ENCODE results near the gene C2CD2. TPM values are rescaled to one million over a fixed set of nuclear protein-coding genes. Genes with fewer than 3 reads are reported as not detected.
A peak's percentile ranks its signal among the peaks of the same experiment; 100 is the strongest.

Gene C2CD2
- total RNA-seq, 6 experiments from 2014 or later: 7.3 to 11.4 (median 8.3) TPM

GRCh38 chr21:41923186-41923585 is 30.6 kb downstream of the C2CD2 start:
- 71% methylated on average over 8 of the region's 8 CpGs for WGBS (ENCODE audit: insufficient coverage, low coverage, low lambda C conversion rate, missing lambda C conversion rate)
- no peaks in the 10 kb centered on the region for H3K27me3 ChIP-seq
- no peak overlapping the region for H3K4me3 ChIP-seq
- intact Hi-C loops (cut with DNase I): no loop called here
- no peaks in the 10 kb centered on the region for H3K36me3 ChIP-seq
- DNase-seq (no peak), ATAC-seq (no peak)
- H3K27ac ChIP-seq: peak overlapping the region in 2 of 3 donors; percentile 37 to 49
- H3K9me3 ChIP-seq: no peaks in the 10 kb centered on the region
- TF ChIP-seq POLR2A (IDR thresholded peaks at IDR 0.05) (no peak), CTCF (IDR thresholded peaks at IDR 0.05) (no peak)
- peaks cover 0 to 25% (median 5%) of the 10 kb centered on the region in 4 donors for H3K4me1 ChIP-seq

- peaks cover 0 to 10% (median 4%) of the 10 kb centered on the region in 4 donors for H3K36me3 ChIP-seq
- peaks cover 0 to 24% (median 5%) of the 10 kb centered on the region in 4 donors for H3K4me1 ChIP-seq
- no peaks in the 10 kb centered on the region for H3K9me3 ChIP-seq
- no peaks in the 10 kb centered on the region for H3K27me3 ChIP-seq
- 40% methylated on average over 7 of the region's 7 CpGs for WGBS (ENCODE audit: insufficient coverage, low coverage, low lambda C conversion rate, missing lambda C conversion rate)
- DNase-seq (no peak), ATAC-seq (peak in 2 of 4 donors; percentile 7 to 54)
- H3K4me3 ChIP-seq: no peak overlapping the region
- H3K27ac ChIP-seq: no peak overlapping the region
- intact Hi-C loops (cut with DNase I): no loop called here
- no peak for TF ChIP-seq CTCF (IDR thresholded peaks at IDR 0.05)
- TF ChIP-seq POLR2A (IDR thresholded peaks at IDR 0.05): no peak
These were observed 32.8 kb downstream of the C2CD2 start for GRCh38 chr21:41921021-41921420.

GRCh38 chr21:41920476-41920875 is 33.3 kb downstream of the C2CD2 start:
- no peak overlapping the region for H3K27ac ChIP-seq
- intact Hi-C loops (cut with DNase I): no loop called here

GRCh38 chr21:41919666-41920398 is 34.0 kb downstream of the C2CD2 start:
- no peaks in the 10 kb centered on the region for H3K9me3 ChIP-seq
- H3K36me3 ChIP-seq: peaks cover 0 to 10% (median 4%) of the 10 kb centered on the region in 4 donors
- H3K27ac ChIP-seq: no peak overlapping the region
- intact Hi-C loops (cut with DNase I): no loop called here
- DNase-seq (no peak), ATAC-seq (no peak)
- WGBS (ENCODE audit: insufficient coverage, low coverage, low lambda C conversion rate, missing lambda C conversion rate): 100% methylated on average over 1 of the region's 15 CpGs
- no peaks in the 10 kb centered on the region for H3K27me3 ChIP-seq
- TF ChIP-seq POLR2A (IDR thresholded peaks at IDR 0.05) (no peak), CTCF (IDR thresholded peaks at IDR 0.05) (no peak)
- H3K4me3 ChIP-seq: no peak overlapping the region
- peaks cover 0 to 14% (median 0%) of the 10 kb centered on the region in 4 donors for H3K4me1 ChIP-seq

More at GRCh38 chr21:41920476-41920875, 33.3 kb downstream of the C2CD2 start:
- Histone ChIP-seq H3K4me3 (no peak overlapping the region), H3K36me3 (peaks cover 0 to 10% (median 4%) of the 10 kb centered on the region in 4 donors), H3K9me3 (no peaks in the 10 kb centered on the region), H3K27me3 (no peaks in the 10 kb centered on the region), H3K4me1 (peaks cover 0 to 19% (median 2%) of the 10 kb centered on the region in 4 donors)
- TF ChIP-seq CTCF (IDR thresholded peaks at IDR 0.05): no peak
- no peak for TF ChIP-seq POLR2A (IDR thresholded peaks at IDR 0.05)
- no peak for DNase-seq
- no peak for ATAC-seq
- 86% methylated on average over 5 of the region's 5 CpGs for WGBS (ENCODE audit: insufficient coverage, low coverage, low lambda C conversion rate, missing lambda C conversion rate)

All from right lobe of liver (tissue), 6 donors.